Chondrocyte (in vitro differentiated cells): ENCODE results near the gene PLPP6. TPM values are rescaled to one million over a fixed set of nuclear protein-coding genes. Genes with fewer than 3 reads are reported as not detected.
A peak's percentile ranks its signal among the peaks of the same experiment; 100 is the strongest.

Experiments used
- DNase-seq: peaks from one replicate; pipeline ENCODE4 v3.0.0; 2021; ENCODE audit warnings: mixed read lengths, low spot score
- H3K27ac Mint-ChIP-seq: one replicate; pipeline ENCODE4 v1.8.0; 2021; ENCODE audit warnings: mild to moderate bottlenecking, moderate library complexity, mixed read lengths; ENCODE audit not compliant: unreplicated experiment
- H3K27me3 Mint-ChIP-seq: 2 replicates; pipeline ENCODE4 v1.8.0; 2021; ENCODE audit warnings: low read depth, mixed read lengths
- H3K36me3 Mint-ChIP-seq: 2 replicates; pipeline ENCODE4 v1.8.0; 2021; ENCODE audit warnings: low read depth, mixed read lengths
- H3K4me1 Mint-ChIP-seq: 2 replicates; pipeline ENCODE4 v1.8.0; 2021; ENCODE audit warnings: low read depth, mild to moderate bottlenecking, mixed read lengths
- H3K4me3 Mint-ChIP-seq: one replicate; pipeline ENCODE4 v1.8.0; 2021; ENCODE audit warnings: mild to moderate bottlenecking, moderate library complexity, mixed read lengths; ENCODE audit not compliant: unreplicated experiment
- H3K9me3 Mint-ChIP-seq: 2 replicates; pipeline ENCODE4 v1.8.0; 2021; ENCODE audit warnings: low read depth, mixed read lengths
- total RNA-seq: library from RNA; stranded (reverse); gene quantifications from 3 replicates; pipeline ENCODE4 v1.2.1, GENCODE V29; 2021
- TF ChIP-seq, protein P1 (sequence below): fragments of 200-600 bp; sonication (generic); IDR thresholded peaks from 2 replicates; pipeline ENCODE4 v1.5.0; 2021; ENCODE audit warnings: antibody characterized with exemption, mild to moderate bottlenecking, moderate library complexity

Gene PLPP6
- total RNA-seq, 1 donor from 2014 or later, result 5.9 TPM

DNA sequence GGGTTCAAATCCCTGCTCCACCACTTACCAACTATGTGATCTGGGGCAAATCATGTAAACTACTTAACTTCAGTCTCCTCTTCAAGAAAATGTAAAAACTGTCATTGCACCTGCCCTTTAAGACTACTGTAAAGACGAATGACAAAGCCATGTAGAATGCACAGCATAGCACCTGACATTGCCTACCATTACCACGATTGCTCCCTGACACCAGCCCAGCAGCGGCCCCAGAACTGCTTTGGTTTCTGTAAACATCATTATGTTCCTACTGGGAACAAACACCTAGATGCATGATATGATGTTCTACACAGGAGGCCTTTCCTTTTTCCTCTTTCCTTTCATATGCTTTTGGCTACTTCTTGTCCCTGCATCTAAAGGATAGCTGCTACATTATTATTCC is 23.1 kb upstream of the PLPP6 start:
- no peaks in the 10 kb centered on the region for H3K9me3 Mint-ChIP-seq
- DNase-seq, result no peak
- TF ChIP-seq, protein P1, sequence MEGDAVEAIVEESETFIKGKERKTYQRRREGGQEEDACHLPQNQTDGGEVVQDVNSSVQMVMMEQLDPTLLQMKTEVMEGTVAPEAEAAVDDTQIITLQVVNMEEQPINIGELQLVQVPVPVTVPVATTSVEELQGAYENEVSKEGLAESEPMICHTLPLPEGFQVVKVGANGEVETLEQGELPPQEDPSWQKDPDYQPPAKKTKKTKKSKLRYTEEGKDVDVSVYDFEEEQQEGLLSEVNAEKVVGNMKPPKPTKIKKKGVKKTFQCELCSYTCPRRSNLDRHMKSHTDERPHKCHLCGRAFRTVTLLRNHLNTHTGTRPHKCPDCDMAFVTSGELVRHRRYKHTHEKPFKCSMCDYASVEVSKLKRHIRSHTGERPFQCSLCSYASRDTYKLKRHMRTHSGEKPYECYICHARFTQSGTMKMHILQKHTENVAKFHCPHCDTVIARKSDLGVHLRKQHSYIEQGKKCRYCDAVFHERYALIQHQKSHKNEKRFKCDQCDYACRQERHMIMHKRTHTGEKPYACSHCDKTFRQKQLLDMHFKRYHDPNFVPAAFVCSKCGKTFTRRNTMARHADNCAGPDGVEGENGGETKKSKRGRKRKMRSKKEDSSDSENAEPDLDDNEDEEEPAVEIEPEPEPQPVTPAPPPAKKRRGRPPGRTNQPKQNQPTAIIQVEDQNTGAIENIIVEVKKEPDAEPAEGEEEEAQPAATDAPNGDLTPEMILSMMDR, result no peak
- H3K4me3 Mint-ChIP-seq, result no peak overlapping the region
- H3K4me1 Mint-ChIP-seq, result peaks cover 4% of the 10 kb centered on the region
- peaks cover 3% of the 10 kb centered on the region for H3K27me3 Mint-ChIP-seq
- no peak overlapping the region for H3K27ac Mint-ChIP-seq
- H3K36me3 Mint-ChIP-seq, result no peaks in the 10 kb centered on the region

DNA sequence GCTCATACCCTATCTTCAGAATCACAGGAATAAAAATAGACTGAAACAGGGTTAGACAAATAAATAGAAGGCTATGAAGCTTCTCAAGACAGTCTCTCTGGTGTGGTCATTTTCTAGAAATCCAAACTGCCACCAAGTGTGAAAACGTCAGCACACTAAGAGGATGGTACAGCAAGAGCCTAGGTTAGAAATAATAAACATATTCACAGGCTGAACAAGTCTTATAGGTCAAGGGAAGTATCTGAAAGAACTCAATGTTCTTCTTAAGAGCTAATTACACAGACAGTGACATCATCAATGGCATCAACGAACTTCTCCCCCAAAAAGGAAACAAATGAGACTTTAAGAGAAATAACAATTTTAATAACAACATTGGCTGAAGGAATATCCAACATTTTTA is 22.7 kb upstream of the PLPP6 start:
- H3K27ac Mint-ChIP-seq, result no peak overlapping the region
- peaks cover 4% of the 10 kb centered on the region for H3K4me1 Mint-ChIP-seq

DNA sequence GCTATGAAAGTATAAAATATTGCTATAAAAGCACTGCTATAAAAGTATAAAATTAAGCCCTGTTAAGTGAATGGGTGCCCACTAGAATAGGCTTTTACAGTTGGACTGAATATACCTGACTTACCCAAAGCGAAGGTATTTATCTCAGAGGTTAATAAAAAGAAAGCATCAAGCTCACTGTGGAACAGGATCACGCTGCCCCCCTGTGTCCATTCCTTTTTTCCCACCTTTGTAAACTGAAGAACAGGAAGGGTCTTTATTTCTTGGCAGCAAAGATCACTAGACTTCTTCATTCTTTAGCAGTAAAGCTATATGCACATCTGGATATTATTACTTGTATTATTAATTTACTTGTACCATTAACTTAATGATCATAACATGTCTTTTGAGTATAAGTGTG is 22.1 kb upstream of the PLPP6 start:
- H3K4me3 Mint-ChIP-seq, result no peak overlapping the region
- DNase-seq, result no peak
- H3K27me3 Mint-ChIP-seq, result peaks cover 3% of the 10 kb centered on the region
- H3K9me3 Mint-ChIP-seq, result no peaks in the 10 kb centered on the region
- no peak overlapping the region for H3K27ac Mint-ChIP-seq
- no peaks in the 10 kb centered on the region for H3K36me3 Mint-ChIP-seq
- TF ChIP-seq, protein P1, result peak; percentile 81
- peaks cover 4% of the 10 kb centered on the region for H3K4me1 Mint-ChIP-seq

More for the DNA sequence above, 22.7 kb upstream of the PLPP6 start:
- DNase-seq, result no peak
- TF ChIP-seq, protein P1, result no peak
- H3K4me3 Mint-ChIP-seq, result no peak overlapping the region
- H3K27me3 Mint-ChIP-seq, result peaks cover 3% of the 10 kb centered on the region
- H3K36me3 Mint-ChIP-seq, result no peaks in the 10 kb centered on the region
- no peaks in the 10 kb centered on the region for H3K9me3 Mint-ChIP-seq

DNA sequence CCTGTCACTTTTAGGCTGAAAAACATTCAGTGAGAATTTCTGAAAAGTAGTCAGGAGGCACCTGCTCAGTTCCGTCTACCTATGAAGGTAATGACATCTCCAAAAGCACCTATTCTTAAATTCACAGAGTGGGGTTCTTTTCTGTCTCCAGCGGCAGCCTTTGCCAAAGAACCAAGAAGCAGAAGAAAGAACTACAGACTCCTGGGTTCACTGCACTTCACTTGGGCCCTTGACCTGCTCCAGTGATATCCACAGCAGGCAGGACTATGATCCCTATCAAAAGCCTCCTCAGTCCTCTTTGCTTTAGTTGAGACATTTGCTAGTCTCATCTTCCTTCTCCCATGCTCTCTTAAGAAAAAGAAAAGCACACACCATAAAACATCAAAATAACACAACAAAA is 19.7 kb upstream of the PLPP6 start:
- DNase-seq, result no peak
- peaks cover 4% of the 10 kb centered on the region for H3K4me1 Mint-ChIP-seq
- H3K27me3 Mint-ChIP-seq, result peaks cover 2% of the 10 kb centered on the region
- no peaks in the 10 kb centered on the region for H3K9me3 Mint-ChIP-seq
- TF ChIP-seq, protein P1, result no peak
- H3K36me3 Mint-ChIP-seq, result no peaks in the 10 kb centered on the region
- H3K4me3 Mint-ChIP-seq, result no peak overlapping the region
- no peak overlapping the region for H3K27ac Mint-ChIP-seq

DNA sequence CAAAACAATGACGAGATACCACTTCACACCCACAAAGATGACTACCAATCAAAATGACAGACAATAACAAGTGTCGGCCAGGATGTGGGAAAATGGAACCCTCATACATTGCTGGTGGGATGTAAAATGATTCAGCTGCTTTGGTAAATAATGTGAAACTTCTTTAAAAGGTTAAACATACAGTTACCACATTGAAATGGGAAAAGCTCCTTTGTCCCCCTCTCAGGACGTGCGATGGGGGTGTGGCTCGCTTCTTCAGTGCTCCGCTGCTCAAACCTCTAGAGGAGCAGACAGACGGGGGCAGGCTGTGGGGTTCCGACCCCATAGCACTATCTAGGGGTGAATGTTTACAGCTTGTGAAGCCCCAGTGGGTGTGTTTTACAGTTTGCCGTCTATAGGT is 8.0 kb upstream of the PLPP6 start:
- H3K36me3 Mint-ChIP-seq, result no peaks in the 10 kb centered on the region
- DNase-seq, result no peak
- no peaks in the 10 kb centered on the region for H3K9me3 Mint-ChIP-seq
- H3K27ac Mint-ChIP-seq, result no peak overlapping the region
- no peaks in the 10 kb centered on the region for H3K4me1 Mint-ChIP-seq
- no peak overlapping the region for H3K4me3 Mint-ChIP-seq
- TF ChIP-seq, protein P1, result no peak
- H3K27me3 Mint-ChIP-seq, result no peaks in the 10 kb centered on the region
